Aorta (tissue), 5 donors: ENCODE data around the gene DOK7. TPM values are rescaled to one million over a fixed set of nuclear protein-coding genes. Genes with fewer than 3 reads are reported as not detected.
A peak's percentile ranks its signal among the peaks of the same experiment; 100 is the strongest.
"Not testable (repeated sequence)": the region's sequence is repeated elsewhere in the genome, so short reads cannot be mapped to it uniquely, and the experiment has no call there.

Experiments
- ATAC-seq: fragments of 200-7000 bp; cut with Tn5 transposase; one replicate; pipeline ENCODE4 v1.9.1; 2022; ENCODE audit warnings: moderate library complexity; ENCODE audit not compliant: low FRiP score
- DNase-seq, 2 donors: peaks; one replicate each; pipeline ENCODE4 v3.0.0-alpha.2; 2020
- H3K27ac ChIP-seq, 2 donors: one replicate each; pipeline ENCODE4 v1.5.1; 2013; ENCODE audit warnings: low read length in 2 of 2, mild to moderate bottlenecking in 2 of 2, moderate library complexity in 2 of 2, control low read depth in 1 of 2, inconsistent platforms in 1 of 2, low read depth in 1 of 2
- H3K27me3 ChIP-seq, 2 donors: one replicate each; pipeline ENCODE4 v1.6.1; 2013; ENCODE audit warnings: control low read depth in 1 of 2, low read length in 1 of 2, mild to moderate bottlenecking in 1 of 2, moderate library complexity in 1 of 2; ENCODE audit not compliant: insufficient read depth in 2 of 2, control insufficient read depth in 1 of 2
- H3K36me3 ChIP-seq, 2 donors: one replicate each; pipeline ENCODE4 v1.6.1; 2013; ENCODE audit warnings: control low read depth in 1 of 2, low read length in 1 of 2, mild to moderate bottlenecking in 1 of 2; ENCODE audit not compliant: insufficient read depth in 2 of 2, control insufficient read depth in 1 of 2
- H3K4me1 ChIP-seq, 2 donors: one replicate each; pipeline ENCODE4 v1.6.1; 2013; ENCODE audit warnings: low read length in 2 of 2, control low read depth in 1 of 2, mild to moderate bottlenecking in 1 of 2, moderate library complexity in 1 of 2; ENCODE audit not compliant: insufficient read depth in 2 of 2, control insufficient read depth in 1 of 2
- H3K4me3 ChIP-seq, 2 donors: one replicate each; pipeline ENCODE4 v1.5.1; 2013; ENCODE audit warnings: low read length in 2 of 2, control low read depth in 1 of 2, mild to moderate bottlenecking in 1 of 2
- H3K9me3 ChIP-seq: one replicate; pipeline ENCODE4 v1.6.1; 2013; ENCODE audit warnings: mild to moderate bottlenecking, low read length; ENCODE audit not compliant: control insufficient read depth
- WGBS, 2 donors: extraction: QIAGEN DNeasy Blood & Tissue Kit; methylation state at CpG; one replicate each; pipeline ENCODE4 v1.1.7; 2013; 5-methylcytosine and 5-hydroxymethylcytosine counted together
- intact Hi-C, 2 donors: fragments of 100-400 bp; cut with DNase I; formaldehyde crosslinking; loops; one replicate each; pipeline versions ENCODE4 v1.14.2 to v1.15.0; 2022
- polyA plus RNA-seq, 2 donors: library from polyadenylated mRNA; stranded (reverse); fragments of 200-250 nt; gene quantifications; one replicate each; pipeline ENCODE4 v1.2.3, GENCODE V29; 2013
- total RNA-seq, 2 donors: library from RNA; stranded (reverse); fragmentation: NEBNext Ultra II Directional; extraction: Animal tissue kit (Norgen Biotek cat#: 25700); gene quantifications; one replicate each; pipeline ENCODE4 v1.2.1, GENCODE V29; 2021
- donor health status: healthy with polysubstance abuse.
- donor health status: Bipolar disorder and iron deficiency.
- donor health status: DM: no; HTN: no; CAD: no.
- donor health status: DM: no; HTN: no; CAD: no.
- donor health status: DM: yes; HTN: yes; CAD: no.

DOK7 gene
- total and polyA plus RNA-seq, 4 donors: 3.3 to 9.1 (median 4.7) TPM

DNA sequence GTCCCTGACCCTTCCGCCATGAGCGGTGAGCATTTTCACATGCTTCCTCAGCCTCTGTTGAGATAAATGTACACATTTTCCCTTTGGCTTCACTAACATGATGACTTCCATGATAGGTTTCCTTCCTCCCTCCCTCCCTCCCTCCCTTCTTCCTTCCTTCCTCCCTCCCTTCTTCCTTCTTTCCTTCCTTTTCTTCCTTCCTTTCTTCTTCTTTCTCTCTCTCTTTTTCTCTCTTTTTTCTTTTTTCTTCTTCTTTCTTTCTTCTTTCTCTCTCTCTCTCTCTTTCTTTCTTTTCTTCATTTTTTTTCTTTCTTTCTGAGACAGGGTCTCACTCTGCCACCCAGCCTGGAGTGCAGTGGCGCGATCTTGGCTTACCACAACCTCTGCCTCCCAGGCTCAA is 12.5 kb upstream of the DOK7 start:
- intact Hi-C loops: no loop called here
- no peak for ATAC-seq
- DNase-seq: no peak

GRCh38 chr4:3451956-3452355 is 11.2 kb upstream of the DOK7 start:
- no peak for DNase-seq
- no peaks in the 10 kb centered on the region for H3K36me3 ChIP-seq
- H3K9me3 ChIP-seq: no peaks in the 10 kb centered on the region
- no peak overlapping the region for H3K27ac ChIP-seq
- H3K27me3 ChIP-seq: no peaks in the 10 kb centered on the region
- H3K4me1 ChIP-seq: no peaks in the 10 kb centered on the region
- intact Hi-C loops: no loop called here
- 3 to 5% methylated on average over 3 of the region's 3 CpGs for WGBS, 2 donors
- no peak overlapping the region for H3K4me3 ChIP-seq
- no peak for ATAC-seq

More for the DNA sequence above, 12.5 kb upstream of the DOK7 start:
- H3K27ac ChIP-seq: no peak overlapping the region
- no peak overlapping the region for H3K4me3 ChIP-seq
- no peaks in the 10 kb centered on the region for H3K9me3 ChIP-seq
- 98 to 99% methylated on average over 4 of the region's 4 CpGs for WGBS, 2 donors
- H3K27me3 ChIP-seq: no peaks in the 10 kb centered on the region
- H3K36me3 ChIP-seq: no peaks in the 10 kb centered on the region
- no peaks in the 10 kb centered on the region for H3K4me1 ChIP-seq

DNA sequence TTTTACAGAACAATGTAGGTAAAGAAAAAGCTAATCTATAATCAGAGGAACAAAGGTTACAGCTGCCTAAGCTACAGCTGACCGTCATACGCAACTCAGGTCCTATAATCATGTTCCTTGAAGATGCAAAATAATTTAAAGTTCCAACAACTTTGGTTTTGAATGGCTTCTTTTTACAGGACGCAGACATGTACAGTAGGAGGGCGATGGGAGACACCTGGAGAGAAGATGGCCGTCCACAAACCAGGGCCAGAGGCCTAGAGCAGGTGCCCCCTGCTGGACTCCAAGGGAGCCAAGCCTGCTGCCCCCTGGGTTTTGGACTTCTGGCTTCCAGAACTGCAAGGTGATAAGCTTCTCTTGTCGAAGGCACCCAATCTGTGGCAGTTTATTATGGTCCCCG is 10.7 kb upstream of the DOK7 start:
- Histone ChIP-seq H3K4me1 (no peaks in the 10 kb centered on the region), H3K4me3 (no peak overlapping the region), H3K27me3 (no peaks in the 10 kb centered on the region), H3K27ac (no peak overlapping the region), H3K36me3 (no peaks in the 10 kb centered on the region), H3K9me3 (no peaks in the 10 kb centered on the region)
- intact Hi-C loops: no loop called here
- DNase-seq (no peak), ATAC-seq (no peak)
- 85 to 86% methylated on average over 7 of the region's 7 CpGs for WGBS, 2 donors

GRCh38 chr4:3455596-3455995 is 7.5 kb upstream of the DOK7 start:
- ATAC-seq, H3K27me3 ChIP-seq, intact Hi-C loops, DNase-seq, H3K4me3 ChIP-seq, H3K36me3 ChIP-seq, H3K4me1 ChIP-seq, H3K9me3 ChIP-seq, H3K27ac ChIP-seq: not testable (repeated sequence)
- 86 to 87% methylated on average over 3 of the region's 3 CpGs for WGBS, 2 donors

GRCh38 chr4:3458371-3458770 is 4.7 kb upstream of the DOK7 start:
- Histone ChIP-seq H3K27me3 (no peaks in the 10 kb centered on the region), H3K36me3 (no peaks in the 10 kb centered on the region), H3K9me3 (no peaks in the 10 kb centered on the region), H3K27ac (no peak overlapping the region), H3K4me1 (peaks cover 0 to 2% of the 10 kb centered on the region in 2 donors), H3K4me3 (no peak overlapping the region)
- 94 to 95% methylated on average over 6 of the region's 6 CpGs for WGBS, 2 donors
- ATAC-seq: no peak
- no peak for DNase-seq
- intact Hi-C loops: no loop called here

GRCh38 chr4:3459156-3459555 is 4.0 kb upstream of the DOK7 start:
- intact Hi-C loops, H3K9me3 ChIP-seq, H3K27ac ChIP-seq, ATAC-seq, H3K4me3 ChIP-seq, H3K4me1 ChIP-seq, H3K27me3 ChIP-seq, H3K36me3 ChIP-seq, DNase-seq: not testable (repeated sequence)
- WGBS, 2 donors: 50 to 51% methylated on average over 5 of the region's 5 CpGs

DNA sequence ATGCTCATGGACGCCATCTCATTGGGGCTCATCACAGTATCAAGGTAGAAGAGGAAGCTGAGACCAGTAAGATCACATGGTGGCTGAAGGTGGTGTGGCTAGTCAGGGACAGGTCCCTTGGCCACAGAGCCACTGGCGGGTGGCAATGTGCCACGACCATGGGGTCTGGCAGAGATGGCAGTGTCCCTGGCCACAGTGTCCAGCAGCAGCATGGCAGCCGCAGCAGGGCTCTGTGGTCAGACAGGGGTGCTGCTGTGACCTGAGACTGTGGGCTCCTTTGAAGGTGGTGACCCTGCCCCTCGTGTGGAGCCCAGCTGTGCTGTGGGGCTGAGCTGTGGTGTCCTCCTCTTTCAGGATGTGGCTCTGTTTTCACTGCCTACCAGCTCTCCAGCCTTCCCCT is 2.2 kb upstream of the DOK7 start:
- no peak overlapping the region for H3K4me3 ChIP-seq
- H3K27me3 ChIP-seq: no peaks in the 10 kb centered on the region
- H3K27ac ChIP-seq: peak overlapping the region in 1 of 2 donors; percentile 29
- no peak for DNase-seq
- intact Hi-C loops: no loop called here
- 91 to 96% methylated on average over 5 of the region's 5 CpGs for WGBS, 2 donors
- ATAC-seq: no peak
- H3K36me3 ChIP-seq: no peaks in the 10 kb centered on the region
- no peaks in the 10 kb centered on the region for H3K9me3 ChIP-seq
- peaks cover 0 to 2% of the 10 kb centered on the region in 2 donors for H3K4me1 ChIP-seq

- WGBS, 2 donors: 41% methylated on average over 25 of the region's 25 CpGs
- no peaks in the 10 kb centered on the region for H3K36me3 ChIP-seq
- H3K4me1 ChIP-seq: peaks cover 0 to 2% of the 10 kb centered on the region in 2 donors
- intact Hi-C loops: no loop called here
- no peaks in the 10 kb centered on the region for H3K9me3 ChIP-seq
- H3K27ac ChIP-seq: peak overlapping the region in 1 of 2 donors; percentile 73
- peak; percentile 62 for ATAC-seq
- peak; percentile 85 to 88 for DNase-seq
- H3K4me3 ChIP-seq: no peak overlapping the region
- H3K27me3 ChIP-seq: no peaks in the 10 kb centered on the region
Measured at GRCh38 chr4:3461515-3462291, 1.4 kb upstream of the DOK7 start.

DNA sequence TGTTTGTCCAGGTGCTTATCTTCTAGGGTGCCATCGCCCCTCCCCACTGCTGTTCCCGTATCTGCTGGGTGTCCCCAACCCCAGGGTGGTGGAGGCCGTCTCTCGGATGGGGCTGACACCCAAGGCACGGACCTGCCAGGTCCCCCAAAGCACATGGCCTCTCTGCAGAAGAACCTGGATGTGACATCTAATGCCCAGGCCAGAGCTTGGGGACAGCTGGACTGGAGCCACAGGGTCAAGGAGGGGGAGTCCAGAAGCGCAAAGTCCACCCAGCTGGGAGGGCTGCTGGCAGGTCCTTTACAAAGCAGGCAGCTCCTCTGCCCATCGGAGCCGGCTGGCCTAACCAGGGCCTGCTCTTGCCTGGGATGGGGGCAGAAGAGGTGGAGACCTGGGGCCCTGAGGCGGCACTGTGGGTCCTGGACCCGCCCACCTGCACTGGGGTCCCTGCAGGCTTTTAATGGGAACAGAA is 751 bp upstream of the DOK7 start:
- Histone ChIP-seq H3K9me3 (no peaks in the 10 kb centered on the region), H3K27me3 (no peaks in the 10 kb centered on the region), H3K36me3 (no peaks in the 10 kb centered on the region), H3K4me1 (peaks cover 0 to 2% of the 10 kb centered on the region in 2 donors), H3K27ac (peak overlapping the region in 1 of 2 donors; percentile 73), H3K4me3 (no peak overlapping the region)
- ATAC-seq (no peak), DNase-seq (no peak)
- intact Hi-C loops: no loop called here
- 69 to 75% methylated on average over 10 of the region's 10 CpGs for WGBS, 2 donors
